DMS79 (cell line): ENCODE data around the gene DPP8.
"Not testable (repeated sequence)": the region's sequence is repeated elsewhere in the genome, so short reads cannot be mapped to it uniquely, and the experiment has no call there.

ENCODE experiments used
- DNase-seq: peaks from one replicate; lab custom pipeline; 2025; lab: John Stamatoyannopoulos, UW

DPP8 gene

GRCh38 chr15:65524226-65524625, 6.7 kb upstream of the DPP8 start:
- DNase-seq, result no peak

GRCh38 chr15:65521350-65521749, 3.9 kb upstream of the DPP8 start:
- no peak for DNase-seq

GRCh38 chr15:65518633-65519285, 1.3 kb upstream of the DPP8 start:
- DNase-seq, result peak; percentile 74

GRCh38 chr15:65517866-65518207, 348 bp upstream of the DPP8 start:
- DNase-seq, result no peak

GRCh38 chr15:65512807-65513416, 4.6 kb downstream of the DPP8 start:
- DNase-seq, result no peak

GRCh38 chr15:65512189-65512588, 5.3 kb downstream of the DPP8 start:
- DNase-seq, result no peak

GRCh38 chr15:65509321-65509720, 8.2 kb downstream of the DPP8 start:
- DNase-seq, result no peak

- DNase-seq, result no peak
These were observed 23.4 kb downstream of the DPP8 start for GRCh38 chr15:65494076-65494475.

GRCh38 chr15:65484876-65485275, 32.6 kb downstream of the DPP8 start:
- no peak for DNase-seq

- no peak for DNase-seq
These were observed 40.6 kb downstream of the DPP8 start for GRCh38 chr15:65476903-65477302.

GRCh38 chr15:65470866-65471265, 46.6 kb downstream of the DPP8 start:
- DNase-seq, result no peak

GRCh38 chr15:65468229-65468909, 49.1 kb downstream of the DPP8 start:
- no peak for DNase-seq

- no peak for DNase-seq
These were observed 50.6 kb downstream of the DPP8 start for GRCh38 chr15:65466901-65467300.

- DNase-seq, result not testable (repeated sequence)
These were observed 54.4 kb downstream of the DPP8 start for GRCh38 chr15:65463096-65463495.

GRCh38 chr15:65460741-65461347, 56.6 kb downstream of the DPP8 start:
- no peak for DNase-seq

- DNase-seq, result not testable (repeated sequence)
These were observed 62.2 kb downstream of the DPP8 start for GRCh38 chr15:65455256-65455655.

GRCh38 chr15:65451989-65452388, 65.5 kb downstream of the DPP8 start:
- no peak for DNase-seq

GRCh38 chr15:65450556-65450955, 66.9 kb downstream of the DPP8 start:
- no peak for DNase-seq

- no peak for DNase-seq
These were observed 70.3 kb downstream of the DPP8 start for GRCh38 chr15:65447145-65447544.

- DNase-seq, result no peak
These were observed 83.3 kb downstream of the DPP8 start for GRCh38 chr15:65434201-65434600.

GRCh38 chr15:65431731-65432130, 85.8 kb downstream of the DPP8 start:
- no peak for DNase-seq

- no peak for DNase-seq
These were observed 91.2 kb downstream of the DPP8 start for GRCh38 chr15:65426216-65426853.

GRCh38 chr15:65424683-65425082, 92.8 kb downstream of the DPP8 start:
- no peak for DNase-seq
